Measurements from ENCODE around the gene SYAP1.

The SYAP1 gene, protein sequence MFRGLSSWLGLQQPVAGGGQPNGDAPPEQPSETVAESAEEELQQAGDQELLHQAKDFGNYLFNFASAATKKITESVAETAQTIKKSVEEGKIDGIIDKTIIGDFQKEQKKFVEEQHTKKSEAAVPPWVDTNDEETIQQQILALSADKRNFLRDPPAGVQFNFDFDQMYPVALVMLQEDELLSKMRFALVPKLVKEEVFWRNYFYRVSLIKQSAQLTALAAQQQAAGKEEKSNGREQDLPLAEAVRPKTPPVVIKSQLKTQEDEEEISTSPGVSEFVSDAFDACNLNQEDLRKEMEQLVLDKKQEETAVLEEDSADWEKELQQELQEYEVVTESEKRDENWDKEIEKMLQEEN

DNA sequence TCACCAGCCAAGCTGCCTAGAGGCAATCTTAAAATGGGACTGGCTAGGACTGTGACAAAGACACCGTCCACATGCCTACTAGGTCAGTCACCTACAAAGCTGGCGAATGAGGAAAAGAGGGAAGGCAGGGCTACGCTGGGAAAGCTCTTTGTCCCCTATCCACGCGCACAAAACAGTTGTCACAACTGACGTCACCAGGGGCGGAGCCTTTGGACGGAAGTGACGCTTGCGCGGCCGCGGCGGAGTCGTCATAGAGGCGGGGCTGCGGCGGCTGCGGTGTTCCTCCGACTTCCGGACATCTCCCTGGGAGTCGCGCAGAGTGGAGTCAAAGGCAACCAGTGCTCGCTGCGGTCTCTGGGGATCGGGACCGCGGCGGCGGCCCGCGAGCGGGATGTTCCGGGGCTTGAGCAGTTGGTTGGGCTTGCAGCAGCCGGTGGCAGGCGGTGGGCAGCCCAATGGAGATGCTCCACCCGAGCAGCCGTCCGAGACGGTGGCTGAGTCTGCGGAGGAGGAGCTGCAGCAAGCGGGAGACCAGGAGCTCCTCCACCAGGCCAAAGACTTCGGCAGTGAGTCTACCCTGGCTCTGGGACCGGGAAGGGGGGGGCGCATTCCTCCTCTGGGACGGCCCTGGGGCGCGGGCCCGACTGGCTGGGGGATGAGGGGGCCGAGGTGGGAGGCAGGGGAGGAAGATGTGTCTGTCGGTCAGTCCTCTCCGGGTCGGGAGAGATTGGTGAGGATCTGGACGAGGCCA, at the start of gene SYAP1:
Gene SYAP1 (plus strand): TSS at position 279 of the 751 bp plus-strand sequence. CDS start 113 bp downstream, at position 392.
- TF ChIP-seq, protein P1, sequence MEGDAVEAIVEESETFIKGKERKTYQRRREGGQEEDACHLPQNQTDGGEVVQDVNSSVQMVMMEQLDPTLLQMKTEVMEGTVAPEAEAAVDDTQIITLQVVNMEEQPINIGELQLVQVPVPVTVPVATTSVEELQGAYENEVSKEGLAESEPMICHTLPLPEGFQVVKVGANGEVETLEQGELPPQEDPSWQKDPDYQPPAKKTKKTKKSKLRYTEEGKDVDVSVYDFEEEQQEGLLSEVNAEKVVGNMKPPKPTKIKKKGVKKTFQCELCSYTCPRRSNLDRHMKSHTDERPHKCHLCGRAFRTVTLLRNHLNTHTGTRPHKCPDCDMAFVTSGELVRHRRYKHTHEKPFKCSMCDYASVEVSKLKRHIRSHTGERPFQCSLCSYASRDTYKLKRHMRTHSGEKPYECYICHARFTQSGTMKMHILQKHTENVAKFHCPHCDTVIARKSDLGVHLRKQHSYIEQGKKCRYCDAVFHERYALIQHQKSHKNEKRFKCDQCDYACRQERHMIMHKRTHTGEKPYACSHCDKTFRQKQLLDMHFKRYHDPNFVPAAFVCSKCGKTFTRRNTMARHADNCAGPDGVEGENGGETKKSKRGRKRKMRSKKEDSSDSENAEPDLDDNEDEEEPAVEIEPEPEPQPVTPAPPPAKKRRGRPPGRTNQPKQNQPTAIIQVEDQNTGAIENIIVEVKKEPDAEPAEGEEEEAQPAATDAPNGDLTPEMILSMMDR (IDR thresholded peaks at IDR 0.05): no peak
- DNase-seq (ENCODE audit: low spot score): peak; percentile 100
- H3K4me3 ChIP-seq: peak within 1 kb of the TSS; percentile 93
- peak within 1 kb of the TSS; percentile 93 to 96 for H3K27ac ChIP-seq

DNA sequence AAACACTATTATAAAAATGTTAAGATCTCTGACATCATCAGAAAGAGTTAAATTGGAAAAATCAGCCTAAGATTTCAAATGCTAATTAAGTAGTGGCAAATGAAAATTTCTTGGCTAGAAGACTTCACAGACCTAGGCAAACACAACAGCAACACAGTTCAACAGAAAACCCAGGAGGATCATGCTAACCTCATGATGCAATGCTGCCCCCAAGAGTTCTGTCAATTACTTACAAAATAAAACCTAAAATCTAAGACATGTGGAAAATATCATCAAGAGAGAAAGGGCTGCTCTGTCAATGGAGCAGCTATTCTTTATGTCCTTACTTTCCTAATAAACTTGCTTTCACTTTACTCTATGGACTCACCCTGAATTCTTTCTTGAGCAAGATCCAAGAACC, 48.4 kb upstream of the SYAP1 start:
- H3K27ac ChIP-seq: no peak overlapping the region
- TF ChIP-seq, protein P1 (IDR thresholded peaks at IDR 0.05): no peak
- no peak overlapping the region for H3K4me3 ChIP-seq
- no peak for DNase-seq (ENCODE audit: low spot score)

DNA sequence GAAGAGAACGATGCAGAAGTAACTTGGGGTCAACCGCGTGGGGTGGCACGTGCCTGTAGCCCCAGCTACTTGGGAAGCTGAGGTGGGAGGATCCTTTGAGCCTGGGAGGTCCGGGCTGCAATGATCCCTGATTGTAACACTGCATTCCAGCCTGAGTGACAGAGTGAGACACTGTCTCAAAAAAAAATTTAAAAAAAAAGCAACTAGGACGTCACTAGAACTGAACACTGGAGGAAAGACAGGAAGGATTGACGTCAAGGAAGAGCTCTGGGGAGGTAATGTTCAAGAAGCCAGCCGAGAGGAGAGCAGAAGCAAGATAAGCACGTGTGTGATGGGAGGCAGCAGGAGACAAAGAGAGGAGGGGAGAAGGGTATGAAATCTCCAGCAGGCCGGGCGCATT, 40.7 kb upstream of the SYAP1 start:
- H3K27ac ChIP-seq: no peak overlapping the region
- DNase-seq (ENCODE audit: low spot score): no peak
- no peak overlapping the region for H3K4me3 ChIP-seq
- TF ChIP-seq, protein P1 (IDR thresholded peaks at IDR 0.05): no peak

DNA sequence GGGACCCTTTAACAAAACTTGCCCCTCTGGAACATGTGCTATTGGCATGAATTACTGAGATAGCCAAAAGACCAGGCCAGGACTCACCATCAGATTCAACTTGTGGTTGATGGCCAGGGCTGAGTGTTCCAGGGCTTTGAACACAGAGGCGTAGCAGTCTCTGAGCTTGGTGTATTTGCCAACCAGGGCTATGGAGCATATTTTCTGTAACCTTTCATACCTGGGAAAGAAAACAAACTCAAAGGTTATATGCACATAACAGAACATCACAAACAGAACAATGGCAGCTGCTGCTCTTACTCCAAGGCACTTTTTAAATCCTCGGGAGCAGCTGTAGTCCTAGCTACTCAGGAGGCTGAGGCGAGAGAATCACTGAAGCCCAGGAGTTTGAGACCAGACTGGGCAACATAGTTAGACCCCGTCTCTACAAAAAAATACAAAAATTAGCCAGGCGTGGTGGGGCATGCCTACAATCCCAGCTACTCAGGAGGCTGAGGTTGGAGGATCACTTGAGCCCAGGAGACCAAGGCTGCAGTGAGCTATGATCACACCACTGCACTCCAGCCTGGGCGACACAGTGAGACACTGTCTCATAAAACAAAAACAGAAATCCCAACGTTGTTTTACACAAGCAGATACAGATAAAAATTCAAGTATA, 36.3 kb upstream of the SYAP1 start:
- Histone ChIP-seq H3K4me3 (no peak overlapping the region), H3K27ac (no peak overlapping the region)
- TF ChIP-seq, protein P1 (IDR thresholded peaks at IDR 0.05): no peak

DNA sequence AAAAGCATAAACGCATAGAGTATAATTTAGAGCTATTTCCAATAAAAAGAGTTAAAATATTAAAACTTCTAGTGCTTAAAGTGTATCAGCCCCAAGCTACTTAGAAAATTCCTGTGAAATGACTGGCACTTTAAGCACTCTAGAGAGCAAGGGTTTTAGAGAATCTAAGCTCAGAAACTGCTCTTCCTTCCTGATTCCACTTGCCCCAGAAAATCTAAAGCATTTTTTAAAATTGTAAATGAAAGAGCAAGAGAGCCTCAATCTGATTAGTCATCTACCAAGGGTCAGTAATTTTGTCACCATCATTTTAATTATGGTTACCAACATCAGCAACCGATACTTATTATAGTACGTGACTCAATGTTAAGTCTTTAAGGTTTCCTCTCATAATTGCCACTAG, 31.9 kb upstream of the SYAP1 start:
- TF ChIP-seq, protein P1 (IDR thresholded peaks at IDR 0.05): no peak
- no peak overlapping the region for H3K4me3 ChIP-seq
- no peak for DNase-seq (ENCODE audit: low spot score)
- H3K27ac ChIP-seq: no peak overlapping the region

More for the DNA sequence above, 36.3 kb upstream of the SYAP1 start:
- no peak for DNase-seq (ENCODE audit: low spot score)

DNA sequence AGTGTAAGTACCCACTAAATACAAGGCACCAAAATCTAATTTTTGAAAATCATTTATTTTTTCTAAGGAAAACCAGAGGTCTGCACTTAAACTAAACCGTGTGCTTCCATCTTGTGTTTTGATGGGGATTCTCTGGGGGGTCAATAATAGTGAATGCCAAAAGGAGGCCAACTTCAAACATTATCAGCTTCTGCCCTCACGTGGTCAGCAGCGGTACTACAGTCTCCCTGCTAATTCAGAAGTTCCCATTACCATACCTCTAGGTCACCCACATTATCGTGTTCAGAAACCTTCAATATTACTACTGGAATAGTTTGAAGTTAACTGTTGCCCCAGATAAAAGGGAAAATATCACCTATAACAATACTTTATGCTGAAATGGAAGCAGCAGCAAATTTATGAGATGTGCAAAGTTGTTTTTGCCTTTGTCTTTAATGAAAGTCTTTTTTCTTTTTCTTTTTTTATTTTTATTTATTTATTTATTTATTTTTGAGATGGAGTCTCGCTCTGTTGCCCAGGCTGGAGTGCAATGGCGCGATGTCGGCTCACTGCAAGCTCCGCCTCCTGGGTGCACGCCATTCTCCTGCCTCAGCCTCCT, 24.2 kb upstream of the SYAP1 start:
- no peak for DNase-seq (ENCODE audit: low spot score)
- Histone ChIP-seq H3K4me3 (no peak overlapping the region), H3K27ac (no peak overlapping the region)
- TF ChIP-seq, protein P1 (IDR thresholded peaks at IDR 0.05): peak; percentile 71

Measured in coronary artery (tissue), 2 donors.